Peyer's patch (tissue), 4 donors: ENCODE measurements around the gene SYNPO. TPM values are rescaled to one million over a fixed set of nuclear protein-coding genes. Genes with fewer than 3 reads are reported as not detected.

Experiments
- DNase-seq, 3 donors: peaks; one replicate each; pipeline ENCODE4 v3.0.0-alpha.2; 2017 to 2019
- H3K27ac ChIP-seq, 4 donors: fragments of 200-600 bp; sonication (generic); one replicate each; pipeline ENCODE4 v1.5.1; 2016 to 2019
- H3K27me3 ChIP-seq, 2 donors: fragments of 200-600 bp; sonication (generic); one replicate each; pipeline ENCODE4 v1.5.1; 2019
- H3K36me3 ChIP-seq, 3 donors: fragments of 200-600 bp; sonication (generic); one replicate each; pipeline ENCODE4 v1.5.1; 2016 to 2019
- H3K4me1 ChIP-seq, 4 donors: fragments of 200-600 bp; sonication (generic); one replicate each; pipeline ENCODE4 v1.5.1; 2016 to 2019
- H3K4me3 ChIP-seq, 4 donors: fragments of 200-600 bp; sonication (generic); 1 replicate in 3 of 4; 2 replicates in 1 of 4; pipeline ENCODE4 v1.5.1; 2016 to 2019; ENCODE audit warnings: mild to moderate bottlenecking in 1 of 4
- H3K9me3 ChIP-seq, 4 donors: fragments of 200-600 bp; sonication (generic); one replicate each; pipeline ENCODE4 v1.5.1; 2016 to 2019; ENCODE audit warnings: mild to moderate bottlenecking in 1 of 4
- CTCF ChIP-seq, 6 experiments: fragments of 450-650 bp in 4 of 6; fragments of 200-600 bp in 2 of 6; sonication (generic) in 1 of 6; IDR thresholded peaks; one replicate each; pipeline ENCODE4 v1.5.1; 2017 to 2019; ENCODE audit warnings: antibody characterized with exemption in 6 of 6, mild to moderate bottlenecking in 3 of 6, moderate library complexity in 1 of 6
- POLR2A ChIP-seq, 2 donors: fragments of 450-650 bp; IDR thresholded peaks; one replicate each; pipeline ENCODE4 v1.5.1; 2017; ENCODE audit warnings: antibody characterized with exemption in 2 of 2, mild to moderate bottlenecking in 2 of 2, moderate library complexity in 2 of 2
- total RNA-seq, 4 donors: library from RNA; depleted of rRNA; stranded (reverse); fragments of >200 nt; gene quantifications; one replicate each; pipeline ENCODE4 v1.1.0, GENCODE V29; 2016

SYNPO gene
- total RNA-seq, 4 donors from 2014 or later, result 28.1 to 93.3 (median 75.8) TPM

- Histone ChIP-seq H3K4me1 (peaks cover 0 to 23% (median 4%) of the 10 kb centered on the region in 4 donors), H3K27ac (peak overlapping the region in 1 of 4 donors; percentile 10)
Measured at GRCh38 chr5:150630461-150631325, 9.8 kb upstream of the SYNPO start.

GRCh38 chr5:150631326-150631701 is 9.1 kb upstream of the SYNPO start:
- no peak for TF ChIP-seq POLR2A (IDR thresholded peaks at IDR 0.05)
- TF ChIP-seq CTCF (IDR thresholded peaks at IDR 0.05), result no peak
- H3K27me3 ChIP-seq, result no peaks in the 10 kb centered on the region
- peaks cover 0 to 9% (median 0%) of the 10 kb centered on the region in 3 donors for H3K36me3 ChIP-seq
- H3K27ac ChIP-seq, result peak overlapping the region in 1 of 4 donors; percentile 0
- DNase-seq, result no peak
- H3K9me3 ChIP-seq, result no peaks in the 10 kb centered on the region
- H3K4me1 ChIP-seq, result peaks cover 0 to 20% (median 0%) of the 10 kb centered on the region in 4 donors
- H3K4me3 ChIP-seq, result no peak overlapping the region

More at GRCh38 chr5:150630461-150631325, 9.8 kb upstream of the SYNPO start:
- H3K36me3 ChIP-seq, result peaks cover 0 to 9% (median 0%) of the 10 kb centered on the region in 3 donors
- TF ChIP-seq CTCF (IDR thresholded peaks at IDR 0.05) (no peak), POLR2A (IDR thresholded peaks at IDR 0.05) (no peak)
- no peak for DNase-seq
- no peaks in the 10 kb centered on the region for H3K9me3 ChIP-seq
- no peak overlapping the region for H3K4me3 ChIP-seq
- H3K27me3 ChIP-seq, result no peaks in the 10 kb centered on the region

- Histone ChIP-seq H3K36me3 (peaks cover 0 to 9% (median 0%) of the 10 kb centered on the region in 3 donors), H3K27ac (peak overlapping the region in 2 of 4 donors; percentile 17 to 41), H3K27me3 (no peaks in the 10 kb centered on the region), H3K4me3 (no peak overlapping the region), H3K4me1 (peaks cover 0 to 9% (median 0%) of the 10 kb centered on the region in 4 donors), H3K9me3 (no peaks in the 10 kb centered on the region)
- DNase-seq, result no peak
- TF ChIP-seq POLR2A (IDR thresholded peaks at IDR 0.05) (no peak), CTCF (IDR thresholded peaks at IDR 0.05) (no peak)
Measured at GRCh38 chr5:150632305-150633160, 7.9 kb upstream of the SYNPO start.

- no peak for DNase-seq
- H3K27me3 ChIP-seq, result no peaks in the 10 kb centered on the region
- peaks cover 0 to 9% (median 0%) of the 10 kb centered on the region in 3 donors for H3K36me3 ChIP-seq
- H3K27ac ChIP-seq, result peak overlapping the region in 1 of 4 donors; percentile 41
- no peak for TF ChIP-seq CTCF (IDR thresholded peaks at IDR 0.05)
- TF ChIP-seq POLR2A (IDR thresholded peaks at IDR 0.05), result no peak
- H3K9me3 ChIP-seq, result no peaks in the 10 kb centered on the region
- H3K4me3 ChIP-seq, result no peak overlapping the region
- H3K4me1 ChIP-seq, result peaks cover 0 to 8% (median 0%) of the 10 kb centered on the region in 4 donors
Measured at GRCh38 chr5:150633429-150633828, 7.0 kb upstream of the SYNPO start.

- H3K4me1 ChIP-seq, result peaks cover 0 to 27% (median 0%) of the 10 kb centered on the region in 4 donors
- H3K9me3 ChIP-seq, result no peaks in the 10 kb centered on the region
- H3K4me3 ChIP-seq, result no peak overlapping the region
- no peak for TF ChIP-seq POLR2A (IDR thresholded peaks at IDR 0.05)
- no peak for TF ChIP-seq CTCF (IDR thresholded peaks at IDR 0.05)
- no peaks in the 10 kb centered on the region for H3K27me3 ChIP-seq
- H3K36me3 ChIP-seq, result no peaks in the 10 kb centered on the region
- DNase-seq, result no peak
- H3K27ac ChIP-seq, result peak overlapping the region in 2 of 4 donors; percentile 49 to 65
Measured at GRCh38 chr5:150636391-150637244, 3.8 kb upstream of the SYNPO start.
